A673 (cell line): ENCODE data around the gene RASGRP1. TPM values are rescaled to one million over a fixed set of nuclear protein-coding genes. Genes with fewer than 3 reads are reported as not detected.

ENCODE experiments used
- BruUV-seq: library from RNA; stranded (reverse); fragments of 400-500 nt; replicated peaks from 2 replicates; lab custom pipeline; 2021; lab: Mats Ljungman, UMichigan
- CTCF ChIA-PET: fragments of 300-600 bp; sonication (Branson Sonifier 250); formaldehyde crosslinking; loops from one replicate; lab custom pipeline; 2022; ENCODE audit warnings: antibody characterized with exemption; lab: Charles Lee
- POLR2A ChIA-PET: fragments of 300-600 bp; sonication (Branson Sonifier 250); formaldehyde crosslinking; loops from one replicate; lab custom pipeline; 2022; ENCODE audit warnings: antibody characterized with exemption; ENCODE audit not compliant: low non-redundant PET; lab: Charles Lee
- DNase-seq: peaks from one replicate; pipeline ENCODE4 v3.0.0-alpha.2; 2015; ENCODE audit warnings: low spot score
- H3K27ac ChIP-seq: fragments of 200-600 bp; sonication (generic); 2 replicates; pipeline ENCODE4 v1.5.1; 2016; ENCODE audit warnings: mixed run types, low read depth, mild to moderate bottlenecking, mixed read lengths, antibody characterized with exemption, low read length; ENCODE audit not compliant: poor library complexity, severe bottlenecking
- H3K27me3 ChIP-seq: fragments of 200-600 bp; sonication (generic); replicated peaks from 2 replicates; pipeline ENCODE4 v1.6.1; 2017; ENCODE audit warnings: mixed run types, low read depth, mild to moderate bottlenecking, mixed read lengths, antibody characterized with exemption, low read length; ENCODE audit not compliant: insufficient read depth, poor library complexity
- H3K36me3 ChIP-seq: fragments of 200-600 bp; sonication (generic); 2 replicates; pipeline ENCODE4 v1.6.1; 2016; ENCODE audit warnings: mixed run types, mild to moderate bottlenecking, mixed read lengths, antibody characterized with exemption, low read length; ENCODE audit not compliant: insufficient read depth, poor library complexity, severe bottlenecking
- H3K4me1 ChIP-seq: fragments of 200-600 bp; sonication (generic); 2 replicates; pipeline ENCODE4 v1.6.1; 2017; ENCODE audit warnings: mixed run types, mild to moderate bottlenecking, mixed read lengths, antibody characterized with exemption, low read length; ENCODE audit not compliant: insufficient read depth, poor library complexity, severe bottlenecking
- H3K4me3 ChIP-seq: fragments of 200-600 bp; sonication (generic); 2 replicates; pipeline ENCODE4 v1.5.1; 2016; ENCODE audit warnings: low read depth, mixed run types, mild to moderate bottlenecking, mixed read lengths, low read length; ENCODE audit not compliant: poor library complexity, severe bottlenecking
- H3K9me3 ChIP-seq: fragments of 200-600 bp; sonication (generic); 2 replicates; pipeline ENCODE4 v1.6.1; 2016; ENCODE audit warnings: mixed run types, low read depth, mild to moderate bottlenecking, mixed read lengths, antibody characterized with exemption, low read length; ENCODE audit not compliant: poor library complexity, severe bottlenecking
- EZH2 ChIP-seq: fragments of 200-600 bp; sonication (generic); IDR thresholded peaks from 2 replicates; pipeline ENCODE4 v1.6.1; 2017; ENCODE audit warnings: borderline replicate concordance, low read depth, mild to moderate bottlenecking, mixed read lengths, antibody characterized with exemption, low read length; ENCODE audit not compliant: poor library complexity, severe bottlenecking
- intact Hi-C: fragments of 100-400 bp; cut with micrococcal nuclease; formaldehyde crosslinking; loops from one replicate; pipeline ENCODE4 v1.10.0; 2022; ENCODE audit not compliant: unreplicated experiment
- total RNA-seq: library from RNA; stranded (reverse); gene quantifications from 2 replicates; pipeline ENCODE4 v1.2.3, GENCODE V29; 2021
- TF ChIP-seq, protein P1 (sequence below): fragments of 300-800, 200-600 bp; sonication (generic); conservative IDR thresholded peaks from 2 replicates; pipeline ENCODE4 v1.5.1; 2017; ENCODE audit warnings: low read depth, mild to moderate bottlenecking, antibody characterized with exemption, low read length, moderate library complexity, mixed read lengths

The RASGRP1 gene
- total RNA-seq, 1 experiment from 2014 or later, result not detected

DNA sequence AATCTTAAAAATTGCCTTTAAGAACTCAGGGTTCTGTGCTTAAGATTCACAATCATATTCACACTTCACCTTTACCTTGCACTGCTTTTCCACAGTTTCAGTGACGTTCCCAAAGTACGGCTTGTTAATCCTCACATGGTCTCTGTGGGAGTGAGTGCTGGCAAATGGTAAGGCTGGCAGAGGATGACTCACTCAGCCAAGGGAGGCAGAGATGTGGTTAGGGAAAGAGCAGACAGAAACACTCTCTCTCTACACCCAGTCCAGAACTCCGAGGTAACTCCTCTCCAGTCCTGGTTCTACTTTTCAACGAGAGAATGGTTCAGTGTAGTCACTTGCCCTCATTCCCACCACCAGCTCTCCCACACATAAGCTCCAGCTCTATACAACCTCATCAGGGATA lies 33.1 kb downstream of the RASGRP1 start:
- Histone ChIP-seq H3K9me3 (no peaks in the 10 kb centered on the region), H3K4me1 (no peaks in the 10 kb centered on the region), H3K27me3 (no peaks in the 10 kb centered on the region), H3K27ac (no peak overlapping the region), H3K36me3 (no peaks in the 10 kb centered on the region), H3K4me3 (no peak overlapping the region)
- POLR2A ChIA-PET, result no interaction called here
- no TSS peak for BruUV-seq
- DNase-seq, result peak; percentile 12
- CTCF ChIA-PET, result no interaction called here
- intact Hi-C loops, result no loop called here
- no peak for TF ChIP-seq EZH2
- TF ChIP-seq, protein P1, sequence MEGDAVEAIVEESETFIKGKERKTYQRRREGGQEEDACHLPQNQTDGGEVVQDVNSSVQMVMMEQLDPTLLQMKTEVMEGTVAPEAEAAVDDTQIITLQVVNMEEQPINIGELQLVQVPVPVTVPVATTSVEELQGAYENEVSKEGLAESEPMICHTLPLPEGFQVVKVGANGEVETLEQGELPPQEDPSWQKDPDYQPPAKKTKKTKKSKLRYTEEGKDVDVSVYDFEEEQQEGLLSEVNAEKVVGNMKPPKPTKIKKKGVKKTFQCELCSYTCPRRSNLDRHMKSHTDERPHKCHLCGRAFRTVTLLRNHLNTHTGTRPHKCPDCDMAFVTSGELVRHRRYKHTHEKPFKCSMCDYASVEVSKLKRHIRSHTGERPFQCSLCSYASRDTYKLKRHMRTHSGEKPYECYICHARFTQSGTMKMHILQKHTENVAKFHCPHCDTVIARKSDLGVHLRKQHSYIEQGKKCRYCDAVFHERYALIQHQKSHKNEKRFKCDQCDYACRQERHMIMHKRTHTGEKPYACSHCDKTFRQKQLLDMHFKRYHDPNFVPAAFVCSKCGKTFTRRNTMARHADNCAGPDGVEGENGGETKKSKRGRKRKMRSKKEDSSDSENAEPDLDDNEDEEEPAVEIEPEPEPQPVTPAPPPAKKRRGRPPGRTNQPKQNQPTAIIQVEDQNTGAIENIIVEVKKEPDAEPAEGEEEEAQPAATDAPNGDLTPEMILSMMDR, result no peak

DNA sequence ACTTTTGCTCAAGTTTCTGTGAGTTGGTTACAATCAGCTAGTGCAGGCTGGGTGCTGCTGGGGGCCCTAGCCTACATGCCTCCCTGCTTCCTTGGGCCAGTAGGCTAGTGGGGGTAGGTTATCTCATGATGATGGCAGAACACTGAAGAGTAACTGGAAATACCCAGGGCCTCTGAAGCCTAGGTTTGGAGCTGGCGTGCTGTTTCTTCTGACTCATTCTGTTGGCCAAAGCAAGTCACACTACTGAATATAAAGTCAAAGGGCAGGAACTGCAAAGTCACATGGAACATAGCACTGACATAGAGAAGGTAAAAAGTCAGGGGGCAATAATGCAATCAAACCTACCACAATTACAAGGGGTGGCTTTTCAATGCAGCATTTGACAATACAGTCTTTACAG lies 34.5 kb downstream of the RASGRP1 start:
- CTCF ChIA-PET, result no interaction called here
- Histone ChIP-seq H3K4me1 (no peaks in the 10 kb centered on the region), H3K9me3 (no peaks in the 10 kb centered on the region), H3K36me3 (no peaks in the 10 kb centered on the region), H3K27ac (no peak overlapping the region), H3K4me3 (no peak overlapping the region), H3K27me3 (no peaks in the 10 kb centered on the region)
- DNase-seq, result no peak
- POLR2A ChIA-PET, result no interaction called here
- BruUV-seq, result no TSS peak
- TF ChIP-seq EZH2, result no peak
- TF ChIP-seq, protein P1, result no peak
- intact Hi-C loops, result no loop called here

DNA sequence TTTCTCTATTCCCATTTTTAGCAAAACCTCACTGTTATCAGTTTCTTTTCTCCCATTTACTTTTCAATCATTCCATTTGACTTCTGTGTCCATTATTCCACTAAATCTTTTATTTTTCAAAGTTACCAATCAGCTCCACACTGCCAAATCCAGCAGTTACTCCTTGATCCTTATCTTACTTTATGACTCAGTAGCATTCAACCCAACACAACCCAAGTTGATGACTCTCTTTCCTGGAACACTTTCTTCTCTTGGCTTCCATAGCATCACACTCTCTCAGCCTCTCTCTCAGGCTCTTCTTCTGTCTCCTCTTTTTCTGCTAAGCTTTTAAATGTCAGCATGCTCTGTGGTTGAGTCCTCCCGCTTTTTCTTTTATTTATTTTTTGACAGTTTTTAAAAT lies 36.3 kb downstream of the RASGRP1 start:
- Histone ChIP-seq H3K27me3 (no peaks in the 10 kb centered on the region), H3K4me3 (no peak overlapping the region), H3K9me3 (no peaks in the 10 kb centered on the region), H3K36me3 (no peaks in the 10 kb centered on the region), H3K4me1 (no peaks in the 10 kb centered on the region), H3K27ac (no peak overlapping the region)
- intact Hi-C loops, result no loop called here
- POLR2A ChIA-PET, result no interaction called here
- TF ChIP-seq EZH2, result no peak
- TF ChIP-seq, protein P1, result no peak
- DNase-seq, result no peak
- CTCF ChIA-PET, result no interaction called here
- no TSS peak for BruUV-seq
